GM18870 (cell line): Measurements from ENCODE around the gene ST3GAL6.

Source experiments
- ATAC-seq: cut with Tn5 transposase; IDR thresholded peaks from one replicate; pipeline ENCODE4 v1.9.1; 2021; ENCODE audit warnings: moderate library complexity; ENCODE audit not compliant: unreplicated experiment

ST3GAL6 gene

GRCh38 chr3:98763076-98763475, at the start of gene ST3GAL6:
Gene ST3GAL6, plus strand, starts transcription at chr3:98763340. Its CDS starts 5,101 bp downstream, at chr3:98768441.
- no peak for ATAC-seq

- ATAC-seq = no peak
Observed at GRCh38 chr3:98713984-98714383, 49.2 kb upstream of the ST3GAL6 start.

- ATAC-seq = no peak
Observed at GRCh38 chr3:98717584-98717983, 45.6 kb upstream of the ST3GAL6 start.

- no peak for ATAC-seq
Observed at GRCh38 chr3:98718730-98719129, 44.4 kb upstream of the ST3GAL6 start.

GRCh38 chr3:98721776-98722175, 41.4 kb upstream of the ST3GAL6 start:
- ATAC-seq = no peak

- no peak for ATAC-seq
Observed at GRCh38 chr3:98722389-98722788, 40.8 kb upstream of the ST3GAL6 start.

GRCh38 chr3:98725352-98725751, 37.8 kb upstream of the ST3GAL6 start:
- no peak for ATAC-seq

GRCh38 chr3:98726084-98726483, 37.1 kb upstream of the ST3GAL6 start:
- no peak for ATAC-seq

GRCh38 chr3:98727638-98728037, 35.5 kb upstream of the ST3GAL6 start:
- no peak for ATAC-seq

GRCh38 chr3:98728672-98729071, 34.5 kb upstream of the ST3GAL6 start:
- ATAC-seq = no peak

- peak; percentile 51 for ATAC-seq
Observed at GRCh38 chr3:98730338-98730737, 32.8 kb upstream of the ST3GAL6 start.

- no peak for ATAC-seq
Observed at GRCh38 chr3:98730886-98731537, 32.1 kb upstream of the ST3GAL6 start.

- ATAC-seq = no peak
Observed at GRCh38 chr3:98731720-98732285, 31.3 kb upstream of the ST3GAL6 start.

- ATAC-seq = no peak
Observed at GRCh38 chr3:98732286-98733052, 30.7 kb upstream of the ST3GAL6 start.

GRCh38 chr3:98733053-98733811, 29.9 kb upstream of the ST3GAL6 start:
- ATAC-seq = no peak

GRCh38 chr3:98733812-98734281, 29.3 kb upstream of the ST3GAL6 start:
- ATAC-seq = no peak

GRCh38 chr3:98734306-98734705, 28.8 kb upstream of the ST3GAL6 start:
- ATAC-seq = no peak

GRCh38 chr3:98734735-98735134, 28.4 kb upstream of the ST3GAL6 start:
- no peak for ATAC-seq

- no peak for ATAC-seq
Observed at GRCh38 chr3:98735296-98735695, 27.8 kb upstream of the ST3GAL6 start.

- ATAC-seq = no peak
Observed at GRCh38 chr3:98735761-98736269, 27.3 kb upstream of the ST3GAL6 start.

- no peak for ATAC-seq
Observed at GRCh38 chr3:98737301-98737700, 25.8 kb upstream of the ST3GAL6 start.
